AG04449 (cell line): ENCODE data around the gene ZBTB45.
A peak's percentile ranks its signal among the peaks of the same experiment; 100 is the strongest.
"Not testable (repeated sequence)": the region's sequence is repeated elsewhere in the genome, so short reads cannot be mapped to it uniquely, and the experiment has no call there.

Experiments
- CTCF ChIA-PET: fragments of 350-600 bp; formaldehyde crosslinking; extraction: SDS; loops from one replicate; lab custom pipeline; 2021; ENCODE audit warnings: antibody characterized with exemption; lab: Yijun Ruan, JAX
- POLR2A ChIA-PET: fragments of 400-600, 350-600 bp; formaldehyde crosslinking; extraction: SDS; loops from one replicate; lab custom pipeline; 2020; ENCODE audit warnings: antibody characterized with exemption, inconsistent platforms; lab: Yijun Ruan, JAX
- DNase-seq: peaks from one replicate; pipeline ENCODE4 v3.0.0-alpha.2; 2010; ENCODE audit warnings: low read depth, low spot score
- H3K4me3 ChIP-seq: 2 replicates; pipeline ENCODE4 v1.5.1; 2011; ENCODE audit warnings: low read depth, mild to moderate bottlenecking, control low read depth, low read length
- TF ChIP-seq, protein P1 (sequence below): IDR thresholded peaks from one replicate; pipeline ENCODE4 v1.5.1; 2011; ENCODE audit warnings: mild to moderate bottlenecking, moderate library complexity, low read length, control low read depth, inconsistent platforms; ENCODE audit not compliant: insufficient read depth; ENCODE audit errors: missing control alignments

The ZBTB45 gene

DNA sequence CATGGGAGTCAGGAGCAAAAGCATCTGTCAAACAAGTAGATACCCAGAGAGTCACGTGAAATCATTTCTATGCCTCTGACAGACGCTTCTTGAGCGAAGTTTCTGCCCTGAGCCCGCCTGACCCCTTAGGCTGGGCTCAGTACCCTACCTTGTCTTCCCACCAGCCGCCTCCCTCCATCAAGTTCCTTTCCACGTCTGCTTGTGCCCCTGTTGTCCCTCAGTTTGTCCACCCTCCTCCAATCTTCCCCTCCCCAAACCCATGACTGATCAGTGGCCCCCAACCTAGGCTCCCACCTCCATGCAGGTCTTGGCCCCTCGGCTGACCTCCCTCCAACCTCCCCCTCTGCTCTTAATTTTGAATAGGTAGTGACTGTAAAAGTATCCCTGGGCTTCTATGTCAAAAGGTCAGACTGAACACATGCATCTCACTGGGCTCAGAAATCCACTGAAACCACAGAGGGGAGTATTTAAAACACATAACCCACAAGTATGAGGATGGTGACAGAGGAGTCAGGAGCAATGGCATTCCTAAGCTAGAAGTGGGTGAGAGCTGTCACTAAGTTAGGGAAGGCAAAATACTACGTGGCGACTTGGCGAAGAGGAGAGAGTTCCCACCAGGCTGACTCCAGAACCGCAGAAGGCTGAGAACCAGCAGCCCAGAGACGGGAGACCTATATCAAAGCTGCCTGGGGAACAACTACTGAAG is 45.2 kb downstream of the ZBTB45 start:
- TF ChIP-seq, protein P1, sequence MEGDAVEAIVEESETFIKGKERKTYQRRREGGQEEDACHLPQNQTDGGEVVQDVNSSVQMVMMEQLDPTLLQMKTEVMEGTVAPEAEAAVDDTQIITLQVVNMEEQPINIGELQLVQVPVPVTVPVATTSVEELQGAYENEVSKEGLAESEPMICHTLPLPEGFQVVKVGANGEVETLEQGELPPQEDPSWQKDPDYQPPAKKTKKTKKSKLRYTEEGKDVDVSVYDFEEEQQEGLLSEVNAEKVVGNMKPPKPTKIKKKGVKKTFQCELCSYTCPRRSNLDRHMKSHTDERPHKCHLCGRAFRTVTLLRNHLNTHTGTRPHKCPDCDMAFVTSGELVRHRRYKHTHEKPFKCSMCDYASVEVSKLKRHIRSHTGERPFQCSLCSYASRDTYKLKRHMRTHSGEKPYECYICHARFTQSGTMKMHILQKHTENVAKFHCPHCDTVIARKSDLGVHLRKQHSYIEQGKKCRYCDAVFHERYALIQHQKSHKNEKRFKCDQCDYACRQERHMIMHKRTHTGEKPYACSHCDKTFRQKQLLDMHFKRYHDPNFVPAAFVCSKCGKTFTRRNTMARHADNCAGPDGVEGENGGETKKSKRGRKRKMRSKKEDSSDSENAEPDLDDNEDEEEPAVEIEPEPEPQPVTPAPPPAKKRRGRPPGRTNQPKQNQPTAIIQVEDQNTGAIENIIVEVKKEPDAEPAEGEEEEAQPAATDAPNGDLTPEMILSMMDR, result no peak
- peak; percentile 52 for DNase-seq
- ChIA-PET POLR2A (interaction anchor here (1.0 to 1.9 kb wide), 2 partner anchors 34 to 45 kb away, joined by 4 read pairs; partner anchors contain the start of genes ZBTB45 and ZNF132), CTCF (interaction anchor here (1.5 to 2.3 kb wide), 2 partner anchors 39 to 45 kb away, joined by 4 to 7 read pairs; partner anchors contain the start of gene ZBTB45)
- no peak overlapping the region for H3K4me3 ChIP-seq

DNA sequence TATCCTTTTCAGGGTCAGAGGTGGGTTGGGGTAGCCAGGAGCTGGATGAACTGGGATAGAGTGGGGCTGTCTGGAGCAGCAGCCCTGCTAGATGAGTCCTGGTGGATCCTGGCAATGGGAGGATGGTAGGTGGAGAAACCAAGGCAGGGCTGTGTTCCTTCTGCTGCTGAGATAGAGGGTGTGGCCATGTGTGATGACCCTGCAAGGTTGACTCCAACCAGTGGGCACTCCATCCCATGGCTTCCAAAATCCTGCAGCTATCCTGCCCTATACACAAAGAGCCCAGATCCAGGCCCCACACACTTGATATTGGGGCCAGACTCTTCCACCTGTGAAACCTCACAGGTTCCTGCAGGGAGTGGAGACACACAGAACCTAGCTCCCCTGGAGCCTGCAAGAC is 45.8 kb downstream of the ZBTB45 start:
- TF ChIP-seq, protein P1, result no peak
- no peak overlapping the region; the same call in 1 of the 2 replicates for H3K4me3 ChIP-seq
- ChIA-PET POLR2A (interaction anchor here (0.6 kb wide), 1 partner anchor 10 kb away, joined by 3 read pairs; no protein-coding TSS in a partner anchor), CTCF (interaction anchor here (1.1 to 2.3 kb wide), 3 partner anchors 40 to 67 kb away, joined by 3 to 7 read pairs (median 4); partner anchors contain the start of gene ZBTB45)
- no peak for DNase-seq

DNA sequence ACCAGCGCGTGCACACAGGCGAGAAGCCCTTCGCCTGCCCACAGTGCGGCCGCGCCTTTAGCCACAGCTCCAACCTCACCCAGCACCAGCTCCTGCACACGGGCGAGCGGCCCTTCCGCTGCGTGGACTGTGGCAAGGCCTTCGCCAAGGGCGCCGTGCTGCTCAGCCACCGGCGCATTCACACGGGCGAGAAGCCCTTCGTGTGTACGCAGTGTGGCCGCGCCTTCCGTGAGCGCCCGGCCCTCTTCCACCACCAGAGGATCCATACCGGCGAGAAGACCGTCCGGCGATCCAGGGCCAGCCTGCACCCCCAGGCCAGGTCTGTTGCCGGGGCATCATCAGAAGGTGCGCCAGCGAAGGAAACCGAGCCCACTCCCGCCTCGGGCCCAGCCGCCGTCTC is 47.9 kb downstream of the ZBTB45 start:
- DNase-seq, result no peak
- CTCF ChIA-PET, result no interaction called here
- POLR2A ChIA-PET, result no interaction called here

DNA sequence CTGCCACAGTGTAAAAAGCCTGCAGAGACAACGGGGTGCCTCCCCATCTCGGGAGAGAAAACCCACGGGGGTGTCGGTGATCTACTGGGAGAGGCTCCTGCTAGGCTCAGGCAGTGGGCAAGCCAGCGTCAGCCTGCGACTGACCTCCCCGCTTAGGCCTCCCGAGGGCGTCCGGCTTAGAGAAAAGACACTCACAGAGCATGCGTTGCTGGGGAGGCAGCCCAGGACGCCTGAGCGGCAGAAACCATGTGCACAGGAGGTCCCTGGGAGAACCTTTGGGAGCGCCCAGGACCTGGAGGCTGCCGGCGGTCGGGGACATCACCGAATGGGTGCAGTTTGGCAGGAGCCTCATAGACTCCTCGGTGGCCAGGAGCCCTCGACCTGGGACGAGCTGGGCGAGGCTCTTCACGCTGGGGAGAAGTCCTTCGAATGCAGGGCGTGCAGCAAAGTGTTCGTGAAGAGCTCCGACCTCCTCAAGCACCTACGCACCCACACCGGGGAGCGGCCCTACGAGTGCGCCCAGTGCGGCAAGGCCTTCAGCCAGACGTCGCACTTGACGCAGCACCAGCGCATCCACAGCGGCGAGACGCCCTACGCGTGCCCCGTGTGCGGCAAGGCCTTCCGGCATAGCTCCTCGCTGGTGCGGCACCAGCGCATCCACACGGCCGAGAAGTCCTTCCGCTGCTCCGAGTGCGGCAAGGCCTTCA is 48.6 kb downstream of the ZBTB45 start:
- H3K4me3 ChIP-seq, CTCF ChIA-PET, POLR2A ChIA-PET, DNase-seq: not testable (repeated sequence)

More for the DNA sequence above, 47.9 kb downstream of the ZBTB45 start:
- H3K4me3 ChIP-seq, result no peak overlapping the region
- TF ChIP-seq, protein P1, result no peak

DNA sequence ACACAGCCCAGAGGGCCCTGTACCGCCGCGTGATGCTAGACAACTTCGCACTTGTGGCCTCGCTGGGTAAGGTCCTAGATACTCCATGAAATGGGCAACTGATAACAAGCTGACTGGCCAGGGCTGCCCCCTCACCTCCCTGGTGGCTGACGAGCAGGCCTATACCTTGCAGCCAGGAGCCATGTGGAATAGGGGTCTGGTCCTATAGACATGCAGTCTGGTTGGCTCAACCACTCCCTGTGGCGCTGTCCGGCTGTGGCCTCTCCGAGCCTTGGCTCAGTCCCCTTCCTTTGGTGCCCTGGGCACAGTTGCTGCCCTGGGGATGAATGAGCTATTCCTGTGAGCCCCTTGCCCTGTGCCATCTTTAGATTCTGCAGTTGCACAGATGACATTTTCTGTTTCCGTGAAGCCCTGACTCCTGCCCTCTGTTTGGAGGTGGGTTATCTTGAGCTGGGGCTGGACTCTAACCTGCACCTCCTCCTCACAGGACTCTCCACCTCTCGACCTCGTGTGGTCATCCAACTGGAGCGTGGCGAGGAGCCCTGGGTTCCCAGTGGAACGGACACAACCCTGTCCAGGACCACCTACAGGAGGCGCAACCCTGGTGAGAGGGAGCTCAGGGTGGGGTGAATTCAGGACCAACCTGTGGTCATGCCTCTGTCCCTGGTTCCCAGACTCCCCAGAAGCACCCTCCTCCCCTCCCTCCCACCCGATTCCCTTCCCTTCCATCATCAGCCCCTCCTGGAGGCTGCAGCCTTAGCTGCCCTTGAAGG is 50.2 kb downstream of the ZBTB45 start:
- DNase-seq, result no peak
- no peak overlapping the region for H3K4me3 ChIP-seq
- TF ChIP-seq, protein P1, result no peak
- ChIA-PET POLR2A (no interaction called here), CTCF (interaction anchor here (1.0 kb wide), 1 partner anchor 17 kb away, joined by 3 read pairs; no protein-coding TSS in a partner anchor)

DNA sequence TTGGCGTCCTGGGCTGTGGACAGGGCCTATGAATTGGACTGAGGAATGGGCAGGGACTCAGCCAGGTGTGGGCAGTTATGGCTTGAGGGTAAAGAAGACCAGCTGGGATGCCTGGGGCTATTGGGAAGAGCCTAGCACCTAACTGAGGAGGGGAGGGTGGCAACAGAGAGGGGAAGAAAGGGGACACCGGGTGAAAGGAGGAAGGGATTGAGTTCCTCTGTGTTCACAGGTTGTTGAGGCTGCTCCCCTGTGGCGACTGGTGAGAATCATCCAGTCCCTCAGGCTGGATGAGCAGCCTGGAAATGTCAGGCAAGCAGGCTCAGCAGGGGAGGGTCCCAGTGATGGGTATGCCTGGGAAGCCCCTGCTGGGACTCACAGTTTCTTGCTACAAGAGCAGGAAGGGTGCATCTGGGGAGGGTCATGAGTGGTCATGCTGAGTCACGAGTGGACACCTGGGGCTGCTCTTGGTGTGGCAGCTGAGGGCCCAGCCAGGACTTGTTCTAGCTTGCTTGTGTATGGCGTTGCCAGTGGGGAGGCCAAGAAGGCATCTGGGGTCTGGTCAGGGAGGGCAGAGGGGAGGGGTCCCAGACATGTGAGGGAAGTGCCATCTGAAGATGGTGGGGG is 51.3 kb downstream of the ZBTB45 start:
- peak overlapping the region; percentile 40 for H3K4me3 ChIP-seq
- DNase-seq, result no peak
- CTCF ChIA-PET, result interaction anchor here (1.0 kb wide), 2 partner anchors 16 to 50 kb away, joined by 3 read pairs; no protein-coding TSS in a partner anchor
- POLR2A ChIA-PET, result interaction anchor here (0.6 kb wide), 2 partner anchors 86 to 112 kb away, joined by 3 read pairs; no protein-coding TSS in a partner anchor
- TF ChIP-seq, protein P1, result no peak
